HG03139 (cell line): ENCODE results near the gene FHIP2A.
A peak's percentile ranks its signal among the peaks of the same experiment; 100 is the strongest.
"Not testable (repeated sequence)": the region's sequence is repeated elsewhere in the genome, so short reads cannot be mapped to it uniquely, and the experiment has no call there.

Source experiments
- ATAC-seq: cut with Tn5 transposase; IDR thresholded peaks from one replicate; pipeline ENCODE4 v1.9.1; 2021; ENCODE audit not compliant: unreplicated experiment

The FHIP2A gene

GRCh38 chr10:114811862-114812261 is 9.7 kb upstream of the FHIP2A start:
- ATAC-seq = no peak

DNA sequence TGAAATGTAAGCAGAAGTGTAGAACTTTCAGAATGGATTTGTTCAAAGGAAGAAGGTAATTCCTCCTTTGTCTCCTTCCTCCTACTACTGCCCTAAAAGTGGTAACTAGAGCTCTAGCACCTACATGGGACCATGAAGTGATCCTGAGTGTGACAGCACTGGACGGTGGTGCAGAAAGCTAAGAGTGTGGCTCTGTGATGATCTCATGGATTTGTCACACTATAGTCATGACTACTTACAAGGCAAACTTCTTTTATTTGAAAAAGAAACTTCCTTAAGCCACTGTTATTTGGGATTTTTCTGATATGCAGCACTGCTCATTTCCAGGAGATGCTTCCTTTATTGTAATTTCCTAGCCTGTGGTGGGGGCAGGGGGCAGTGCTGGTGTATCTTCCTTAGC is 5.8 kb upstream of the FHIP2A start:
- no peak for ATAC-seq

DNA sequence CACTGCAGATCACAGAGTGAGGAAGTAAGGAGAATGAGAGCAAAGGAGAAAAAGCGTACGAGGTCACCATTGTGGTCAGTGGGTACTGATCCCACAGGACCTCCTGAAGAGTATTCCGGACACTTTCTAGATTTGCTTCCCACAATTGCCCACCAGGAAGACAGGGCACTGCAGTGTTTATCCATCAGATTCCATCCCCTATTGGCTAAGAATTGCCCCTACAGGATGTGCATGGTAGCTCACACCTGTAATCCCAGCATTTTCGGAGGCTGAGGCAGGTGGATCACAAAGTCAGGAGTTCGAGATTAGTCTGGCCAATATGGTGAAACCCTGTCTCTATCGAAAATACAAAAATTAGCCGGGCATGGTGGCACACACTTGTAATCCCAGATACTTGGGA is 5.3 kb upstream of the FHIP2A start:
- no peak for ATAC-seq

DNA sequence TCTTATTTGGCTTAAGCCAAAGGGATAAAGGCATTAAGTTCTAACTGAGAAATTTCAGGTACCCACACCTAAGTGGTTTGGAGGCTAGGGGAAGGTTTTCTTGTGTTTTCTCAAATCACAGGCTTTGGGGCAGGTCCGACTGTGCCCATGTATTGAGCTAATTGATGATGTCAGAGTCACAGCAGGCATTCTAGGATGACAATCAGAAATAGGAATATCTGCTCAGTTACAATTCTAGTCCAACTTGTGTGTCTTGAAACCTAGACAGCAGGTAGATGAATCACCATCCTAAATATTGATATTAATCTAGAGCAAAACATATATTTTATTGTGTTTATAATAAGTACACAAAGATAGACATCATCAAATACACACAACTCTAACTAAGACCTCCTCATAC is 2.3 kb upstream of the FHIP2A start:
- no peak for ATAC-seq

DNA sequence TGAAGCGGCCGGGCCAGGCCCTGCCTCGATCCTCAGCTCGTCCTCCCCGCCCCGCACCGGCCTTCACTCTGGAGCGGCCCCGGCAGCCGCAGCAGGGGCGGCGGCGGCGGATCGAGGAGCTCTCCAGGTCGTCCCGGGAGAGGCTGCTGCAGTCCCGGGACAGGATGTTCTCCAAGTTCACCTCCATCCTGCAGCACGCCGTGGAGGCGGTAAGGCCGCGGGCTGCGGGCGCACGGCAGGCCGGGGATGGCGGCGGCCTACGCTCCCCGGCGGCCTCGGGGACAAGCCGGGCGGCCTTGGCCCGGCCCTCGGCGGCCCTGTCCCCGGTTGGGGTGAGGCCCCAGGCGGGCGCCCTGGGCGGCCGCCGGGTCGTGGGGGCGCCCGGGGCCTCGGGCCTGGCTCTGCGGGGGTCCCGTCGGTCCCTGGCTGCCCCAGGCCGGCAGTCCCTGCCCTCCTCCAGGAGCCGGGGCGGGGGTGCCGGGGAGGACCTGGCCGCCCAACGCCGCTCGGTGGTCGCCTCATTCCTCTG is 399 bp downstream of the FHIP2A start:
- peak; percentile 36 for ATAC-seq

- ATAC-seq = peak; percentile 25
These were observed 980 bp downstream of the FHIP2A start for GRCh38 chr10:114822444-114823076.

DNA sequence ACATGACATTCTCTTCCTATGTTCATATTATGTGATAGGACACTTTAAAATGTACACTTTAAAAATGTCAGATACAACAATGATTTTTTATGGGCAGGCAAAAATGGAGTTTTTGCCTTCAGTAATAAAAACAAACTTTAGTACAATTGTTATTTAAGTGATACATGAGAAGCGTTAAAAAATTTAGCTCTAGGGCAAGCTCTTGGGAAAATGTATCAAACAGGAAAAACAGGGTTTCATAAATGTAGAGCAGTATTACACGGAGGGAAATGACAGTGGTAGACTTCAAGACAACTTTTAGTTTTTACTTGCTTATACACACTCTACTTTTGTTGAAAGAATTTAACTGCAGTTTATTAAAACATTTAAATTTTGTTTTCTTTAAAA is 1.5 kb downstream of the FHIP2A start:
- ATAC-seq = no peak

DNA sequence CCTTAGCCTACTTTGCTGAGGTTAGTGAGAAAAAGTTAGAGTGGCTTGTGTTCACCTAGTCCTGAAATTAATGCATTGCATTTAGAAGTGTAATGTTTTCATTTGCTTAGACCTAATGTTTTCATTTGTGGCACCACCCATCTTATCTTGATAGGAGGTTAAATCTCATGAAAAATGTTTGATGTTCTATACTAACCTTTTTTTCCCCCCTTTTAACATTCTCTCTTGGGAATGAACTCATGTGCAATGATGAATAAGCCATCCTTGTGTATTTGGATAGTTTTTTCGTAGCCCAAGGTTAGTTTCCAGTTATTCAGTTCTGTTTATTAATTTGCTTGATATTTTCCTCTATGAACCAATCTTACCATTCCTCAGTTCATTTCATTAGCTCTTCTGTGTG is 2.8 kb downstream of the FHIP2A start:
- ATAC-seq = no peak

GRCh38 chr10:114825513-114826253 is 4.1 kb downstream of the FHIP2A start:
- ATAC-seq = peak; percentile 34

GRCh38 chr10:114829160-114829909 is 7.8 kb downstream of the FHIP2A start:
- no peak for ATAC-seq

DNA sequence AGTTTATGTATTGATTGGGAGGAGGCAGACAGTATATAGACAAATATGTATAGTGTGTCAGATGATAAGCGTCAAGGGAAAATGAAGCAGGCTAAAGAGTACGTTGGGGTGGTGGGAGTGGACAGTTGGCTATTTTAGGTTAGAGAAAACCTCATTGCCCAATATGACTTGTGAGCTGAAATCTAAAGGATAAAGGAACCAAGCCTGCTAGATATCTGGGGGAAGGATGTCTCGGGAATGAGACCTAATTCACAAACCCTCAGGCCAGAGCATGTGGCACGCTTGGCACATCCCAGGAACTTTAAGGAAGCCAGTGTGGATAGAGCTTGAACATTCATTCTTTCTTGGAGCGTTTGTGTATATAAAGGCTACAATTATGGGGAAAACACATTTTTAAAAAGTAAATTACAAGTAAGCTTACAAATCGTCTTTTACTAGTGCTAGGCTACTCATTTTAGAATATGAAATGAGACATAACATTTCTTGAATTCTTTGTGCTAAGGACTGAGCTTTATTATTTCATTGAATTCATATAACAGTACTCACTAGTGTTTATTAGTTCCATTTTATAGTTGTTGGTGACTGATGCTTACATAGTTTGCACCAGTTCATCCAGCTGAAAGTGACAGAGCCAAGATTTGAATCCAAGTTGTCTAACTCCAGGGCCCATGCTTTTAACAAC is 9.7 kb downstream of the FHIP2A start:
- ATAC-seq = no peak

DNA sequence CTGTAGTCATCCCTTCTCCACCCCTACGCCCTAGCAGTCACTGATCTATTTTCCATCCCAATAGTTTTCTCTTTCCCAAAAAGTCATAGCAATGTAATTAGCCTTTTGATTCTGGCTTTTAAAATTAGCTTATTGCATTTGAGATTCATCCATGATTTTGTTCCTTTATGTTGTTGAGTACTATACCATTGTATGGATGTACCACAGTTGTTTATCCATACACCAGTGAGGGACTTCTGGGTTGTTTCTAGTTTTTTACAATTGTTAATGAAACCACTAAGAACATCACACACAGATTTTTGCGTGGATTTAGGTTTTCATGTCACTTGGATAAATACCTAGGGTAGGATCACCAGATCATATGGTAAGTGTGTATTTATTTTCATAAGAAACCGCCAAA is 16.1 kb downstream of the FHIP2A start:
- ATAC-seq = no peak

DNA sequence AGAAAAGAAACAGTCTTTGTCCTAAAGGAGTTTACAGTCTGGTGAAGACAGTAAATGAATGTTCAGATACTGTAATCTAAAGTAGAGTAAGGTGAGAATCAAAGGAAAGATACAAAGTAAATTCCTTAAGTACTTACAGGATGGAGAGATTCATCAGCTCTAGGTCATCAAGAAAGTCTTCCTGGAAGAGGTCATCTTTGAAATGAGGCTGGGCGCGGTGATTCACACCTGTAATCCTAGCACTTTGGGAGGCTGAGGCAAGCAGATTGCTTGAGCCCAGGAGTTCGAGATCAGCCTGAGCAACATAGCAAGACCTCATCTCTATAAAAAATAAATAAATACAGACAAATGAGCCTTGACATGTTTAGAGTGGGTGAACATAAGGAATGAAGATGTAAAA is 18.3 kb downstream of the FHIP2A start:
- ATAC-seq = no peak

DNA sequence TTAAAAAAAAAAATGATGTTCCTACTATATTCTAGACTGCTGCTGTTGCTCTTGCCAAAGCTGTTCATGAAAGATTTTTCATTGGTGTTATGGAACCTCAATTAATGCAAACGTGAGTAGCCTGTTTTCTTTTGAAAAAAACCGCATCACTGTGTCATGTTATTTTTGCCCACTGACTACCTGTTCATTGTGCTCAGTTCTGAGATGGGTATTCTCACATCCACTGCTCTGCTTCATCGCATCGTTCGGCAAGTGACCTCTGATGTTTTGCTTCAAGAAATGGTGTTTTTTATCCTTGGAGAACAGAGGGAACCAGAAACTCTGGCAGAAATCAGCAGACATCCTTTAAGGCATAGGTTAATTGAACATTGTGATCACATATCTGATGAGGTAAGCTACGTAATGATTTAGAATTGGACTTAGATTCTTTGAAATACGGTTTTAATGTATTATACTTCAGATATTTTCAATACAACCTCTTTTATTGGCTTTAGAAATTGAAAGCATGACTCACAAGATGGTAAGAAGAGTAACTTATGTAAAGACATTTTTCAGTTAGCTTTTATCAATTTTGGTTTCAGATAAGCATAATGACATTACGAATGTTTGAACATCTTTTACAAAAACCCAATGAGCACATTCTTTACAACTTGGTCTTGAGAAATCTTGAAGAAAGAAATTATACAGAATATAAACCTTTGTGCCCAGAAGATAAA is 24.6 kb downstream of the FHIP2A start:
- ATAC-seq = no peak

DNA sequence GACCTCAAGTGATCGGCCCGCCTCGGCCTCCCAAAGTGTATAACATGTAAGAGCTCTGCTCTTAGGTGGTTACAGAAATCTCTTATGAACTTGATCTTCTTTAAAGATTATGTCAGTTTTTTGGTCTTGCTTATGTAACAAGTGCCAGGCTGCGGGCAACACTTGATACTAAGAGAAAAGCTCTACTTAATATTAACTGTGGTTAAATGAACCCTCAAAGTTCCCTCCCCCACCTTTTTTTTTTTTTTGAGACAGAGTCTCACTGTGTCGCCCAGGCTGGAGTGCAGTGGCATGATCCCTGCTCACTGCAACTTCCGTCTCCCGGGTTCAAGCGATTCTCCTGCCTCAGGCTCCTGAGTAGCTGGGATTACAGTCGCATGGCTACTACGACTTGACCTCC is 25.9 kb downstream of the FHIP2A start:
- ATAC-seq = not testable (repeated sequence)

GRCh38 chr10:114849674-114850073 is 28.1 kb downstream of the FHIP2A start:
- no peak for ATAC-seq

DNA sequence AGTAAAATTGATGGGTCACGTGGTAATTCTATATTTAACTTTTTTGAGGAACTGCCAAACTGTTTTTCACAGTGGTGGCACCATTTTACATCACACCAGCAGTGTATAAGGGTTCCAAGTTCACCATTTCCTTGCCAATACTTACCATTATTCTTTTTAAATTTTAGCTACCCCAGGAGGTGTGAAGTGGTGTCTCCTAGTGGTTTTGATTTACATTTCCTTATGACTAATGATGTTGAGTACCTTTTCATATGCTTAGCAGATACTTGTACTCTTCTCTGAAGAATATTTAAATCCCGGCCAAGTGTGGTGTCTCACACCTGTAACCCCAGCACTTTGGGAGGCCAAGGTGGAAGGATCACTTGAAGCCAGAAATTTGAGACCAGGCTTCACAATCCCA is 28.5 kb downstream of the FHIP2A start:
- ATAC-seq = no peak

DNA sequence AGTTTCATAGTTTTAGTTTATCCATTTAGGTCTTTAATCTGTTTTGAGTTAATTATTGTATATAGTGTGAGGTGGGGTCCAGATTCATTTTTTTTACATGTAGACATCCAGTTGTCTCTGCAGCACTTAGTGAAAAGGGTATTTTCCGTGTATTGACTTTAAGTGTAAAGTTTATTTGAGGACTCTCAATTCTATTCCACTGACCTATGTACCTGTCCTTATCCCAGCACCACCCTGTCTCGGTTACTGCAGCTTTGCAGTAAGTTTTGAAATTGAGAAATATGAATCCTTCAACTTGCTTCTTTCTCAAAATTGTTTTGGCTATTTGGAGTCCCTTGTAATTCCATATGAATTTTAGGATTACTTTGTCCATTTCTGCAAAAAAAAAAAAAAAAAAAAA is 29.8 kb downstream of the FHIP2A start:
- no peak for ATAC-seq

DNA sequence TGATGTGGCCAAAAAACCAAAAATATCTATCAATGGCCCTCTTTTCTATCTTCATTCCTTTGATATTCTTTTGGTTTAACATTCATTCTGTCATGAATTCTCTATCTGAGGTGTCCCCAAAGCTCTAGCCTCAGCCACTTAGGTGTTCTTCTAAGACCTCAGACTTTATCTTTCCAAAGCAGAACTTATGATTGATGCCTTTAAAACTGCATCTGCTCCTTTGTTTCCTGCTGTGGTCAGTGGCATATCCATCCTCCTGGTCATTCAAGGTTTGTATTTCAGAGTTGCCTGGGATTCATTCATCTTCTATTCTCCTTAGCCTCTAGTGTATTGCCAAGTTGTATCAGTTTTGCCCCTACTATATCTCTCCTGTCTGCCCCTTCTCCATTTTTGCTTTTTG is 30.6 kb downstream of the FHIP2A start:
- no peak for ATAC-seq

GRCh38 chr10:114854906-114855305 is 33.3 kb downstream of the FHIP2A start:
- no peak for ATAC-seq
